Kidney (tissue), 14 donors: Measurements from ENCODE around the gene ARL6IP1. TPM values are rescaled to one million over a fixed set of nuclear protein-coding genes. Genes with fewer than 3 reads are reported as not detected.

ENCODE experiments used
- DNase-seq, 5 donors: peaks; one replicate each; pipeline ENCODE4 v3.0.0-alpha.2; 2013 to 2020
- FAIRE-seq: peaks from 2 replicates; lab custom pipeline; 2012; peaks lifted over from hg19 to GRCh38; lab: Jason Lieb, UNC
- H3K27ac ChIP-seq, 2 donors: one replicate each; pipeline ENCODE4 v1.7.0; 2013; ENCODE audit warnings: low read depth in 2 of 2, low read length in 2 of 2, inconsistent platforms in 1 of 2
- H3K27me3 ChIP-seq: one replicate; pipeline ENCODE4 v1.7.1; 2013; ENCODE audit warnings: low read length, inconsistent platforms; ENCODE audit not compliant: control insufficient read depth, insufficient read depth
- H3K36me3 ChIP-seq, 3 donors: one replicate each; pipeline versions ENCODE4 v1.7.0 to v1.7.1; 2013; ENCODE audit warnings: low read length in 3 of 3, control low read depth in 1 of 3, inconsistent platforms in 1 of 3; ENCODE audit not compliant: insufficient read depth in 3 of 3, control insufficient read depth in 2 of 3
- H3K4me1 ChIP-seq, 3 donors: one replicate each; pipeline versions ENCODE4 v1.7.0 to v1.7.1; 2013; ENCODE audit warnings: low read length in 3 of 3, inconsistent platforms in 1 of 3, low read depth in 1 of 3; ENCODE audit not compliant: control insufficient read depth in 2 of 3, insufficient read depth in 2 of 3
- H3K4me3 ChIP-seq, 3 donors: one replicate each; pipeline versions ENCODE4 v1.7.0 to v1.8.1; 2013; ENCODE audit warnings: low read length in 3 of 3, control low read depth in 1 of 3, inconsistent platforms in 1 of 3
- H3K9ac ChIP-seq, 3 donors: one replicate each; pipeline versions ENCODE4 v1.7.0 to v1.7.1; 2013; ENCODE audit warnings: low read length in 3 of 3, control low read depth in 1 of 3, inconsistent platforms in 1 of 3
- H3K9me3 ChIP-seq, 3 donors: one replicate each; pipeline versions ENCODE4 v1.7.0 to v1.7.1; 2013; ENCODE audit warnings: low read length in 3 of 3, control low read depth in 1 of 3, inconsistent platforms in 1 of 3; ENCODE audit not compliant: control insufficient read depth in 2 of 3, insufficient read depth in 1 of 3
- CTCF ChIP-seq: IDR thresholded peaks from 3 replicates; pipeline ENCODE4 v1.5.1; 2012; ENCODE audit warnings: mild to moderate bottlenecking, moderate library complexity, borderline replicate concordance; ENCODE audit not compliant: insufficient read depth; ENCODE audit errors: extremely low read depth
- intact Hi-C: fragments of 100-400 bp; cut with DNase I; formaldehyde crosslinking; loops from one replicate; pipeline ENCODE4 v1.11.1; 2022
- polyA plus RNA-seq: library from polyadenylated mRNA; stranded (reverse); fragments of 350-450 nt; fragmentation: Illumina TruSeq; extraction: RNeasy Lipid Tissue Mini Kit (QIAGEN cat#74804); gene quantifications from one replicate; pipeline ENCODE4 v1.2.3, GENCODE V29; 2014; ENCODE audit warnings: low read depth, low replicate concordance; ENCODE audit not compliant: insufficient read depth
- total RNA-seq: library from RNA; stranded (reverse); fragmentation: NEBNext Ultra II Directional; extraction: Animal tissue kit (Norgen Biotek cat#: 25700); gene quantifications from one replicate; pipeline ENCODE4 v1.2.1, GENCODE V29; 2021
- donor health status: control.
- donor health status: control.
- donor health status: control.
- donor health status: control.
- donor health status: control.
- donor health status: DM: yes; HTN: yes; CAD: no.
- donor health status: Normal renal cell carcinoma (clear cell type).

Gene ARL6IP1
- total and polyA plus RNA-seq, 2 donors from 2014 or later, result 99.5 to 107 TPM

GRCh38 chr16:18842565-18842964 lies 41.2 kb upstream of the ARL6IP1 start:
- Histone ChIP-seq H3K36me3 (peaks cover 22 to 57% (median 36%) of the 10 kb centered on the region in 3 donors), H3K9ac (no peak overlapping the region), H3K9me3 (no peaks in the 10 kb centered on the region), H3K27ac (no peak overlapping the region), H3K27me3 (no peaks in the 10 kb centered on the region), H3K4me1 (no peaks in the 10 kb centered on the region), H3K4me3 (no peak overlapping the region)
- intact Hi-C loops, result no loop called here
- FAIRE-seq (no peak), DNase-seq (no peak)
- no peak for TF ChIP-seq CTCF

DNA sequence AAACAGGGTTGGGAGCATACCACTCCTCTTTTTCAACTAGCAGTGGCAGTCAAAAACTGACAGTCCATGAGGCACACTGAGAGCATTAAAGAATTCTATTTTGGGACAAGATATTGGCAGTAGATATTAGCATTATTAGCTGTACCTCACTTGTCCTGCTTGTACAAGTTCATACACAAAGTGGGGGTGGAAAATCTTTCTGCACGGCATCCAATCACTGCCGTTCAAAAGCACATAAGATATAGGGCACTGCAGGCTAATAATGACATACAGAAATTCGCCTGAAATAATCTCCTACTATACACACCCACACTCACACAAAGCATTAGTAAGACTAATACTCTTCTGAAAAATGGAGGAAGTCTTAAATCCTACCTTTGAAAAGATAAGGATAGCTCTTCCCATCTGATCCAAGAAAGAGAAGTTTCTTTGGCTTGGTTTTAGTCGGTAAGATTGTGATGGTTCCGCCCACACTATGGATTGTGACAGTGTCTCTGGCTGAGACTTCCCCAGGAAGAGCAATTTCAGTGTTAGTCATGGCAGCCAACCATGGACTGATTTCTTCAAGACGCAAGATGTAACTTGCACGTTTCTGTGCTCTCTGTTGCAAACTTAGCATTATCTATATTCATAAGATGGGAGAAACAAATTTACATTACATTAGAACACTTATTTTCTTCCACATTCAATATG lies 40.6 kb upstream of the ARL6IP1 start:
- no peak overlapping the region for H3K4me3 ChIP-seq
- peaks cover 23 to 57% (median 37%) of the 10 kb centered on the region in 3 donors for H3K36me3 ChIP-seq
- H3K27ac ChIP-seq, result no peak overlapping the region
- no peaks in the 10 kb centered on the region for H3K27me3 ChIP-seq
- no peak for TF ChIP-seq CTCF
- no peak for DNase-seq
- H3K9ac ChIP-seq, result no peak overlapping the region
- FAIRE-seq, result no peak
- no peaks in the 10 kb centered on the region for H3K9me3 ChIP-seq
- intact Hi-C loops, result no loop called here
- no peaks in the 10 kb centered on the region for H3K4me1 ChIP-seq

DNA sequence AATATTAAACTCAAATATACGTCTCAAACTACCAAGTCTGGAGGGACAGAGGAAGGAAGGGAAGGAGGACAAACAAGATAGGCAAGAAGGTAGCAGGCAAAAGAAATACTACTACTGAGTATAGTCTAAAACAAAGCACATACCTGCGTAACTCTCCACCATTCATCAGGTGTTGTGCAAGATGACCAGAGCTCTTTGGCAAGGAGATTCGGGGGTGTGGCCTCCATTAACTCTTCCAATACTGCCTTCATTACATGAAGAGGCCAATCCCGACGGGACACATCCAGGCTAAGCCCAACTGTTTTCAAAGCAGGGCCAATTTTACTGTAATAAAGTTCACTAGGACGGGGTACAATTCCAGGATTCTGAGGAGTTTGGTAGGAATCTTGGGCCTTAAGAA lies 38.2 kb upstream of the ARL6IP1 start:
- Histone ChIP-seq H3K27ac (no peak overlapping the region), H3K4me1 (peaks cover 0 to 2% (median 0%) of the 10 kb centered on the region in 3 donors), H3K36me3 (peaks cover 25 to 65% (median 45%) of the 10 kb centered on the region in 3 donors), H3K9ac (no peak overlapping the region), H3K27me3 (no peaks in the 10 kb centered on the region), H3K4me3 (peak overlapping the region in 1 of 3 donors; percentile 15), H3K9me3 (no peaks in the 10 kb centered on the region)
- no peak for FAIRE-seq
- no peak for TF ChIP-seq CTCF
- intact Hi-C loops, result no loop called here
- DNase-seq, result no peak
